CD14-positive monocyte (primary cell): Measurements from ENCODE around the gene NPIPA3. TPM values are rescaled to one million over a fixed set of nuclear protein-coding genes. Genes with fewer than 3 reads are reported as not detected.

ENCODE experiments used
- DNase-seq, 3 donors: peaks; one replicate each; pipeline ENCODE4 v3.0.0-alpha.2; 2011 to 2022
- H2AFZ ChIP-seq: 2 replicates; pipeline ENCODE4 v1.6.0; 2012; ENCODE audit warnings: mild to moderate bottlenecking, low read depth, low read length, inconsistent platforms; ENCODE audit not compliant: insufficient read depth, poor library complexity, severe bottlenecking
- H3K27ac ChIP-seq, 2 donors: 1 replicate in 1 of 2; 2 replicates in 1 of 2; pipeline ENCODE4 v1.5.1; 2012 to 2013; ENCODE audit warnings: low read length in 2 of 2, control low read depth in 1 of 2, inconsistent platforms in 1 of 2, low read depth in 1 of 2, mild to moderate bottlenecking in 1 of 2
- H3K27me3 ChIP-seq, 2 donors: one replicate each; pipeline versions ENCODE4 v1.6.0 to v1.6.1; 2011 to 2013; ENCODE audit warnings: low read length in 2 of 2; ENCODE audit not compliant: control insufficient read depth in 2 of 2, insufficient read depth in 2 of 2
- H3K36me3 ChIP-seq, 2 donors: replicated peaks in 1 of 2; 1 replicate in 1 of 2; 2 replicates in 1 of 2; pipeline versions ENCODE4 v1.5.1 to v1.6.1; 2012 to 2013; ENCODE audit warnings: low read length in 2 of 2, control low read depth in 1 of 2, inconsistent platforms in 1 of 2, mild to moderate bottlenecking in 1 of 2; ENCODE audit not compliant: insufficient read depth in 2 of 2, control insufficient read depth in 1 of 2
- H3K4me1 ChIP-seq, 2 donors: 1 replicate in 1 of 2; 2 replicates in 1 of 2; pipeline versions ENCODE4 v1.5.1 to v1.6.1; 2012 to 2013; ENCODE audit warnings: low read length in 2 of 2, control low read depth in 1 of 2, inconsistent platforms in 1 of 2, mild to moderate bottlenecking in 1 of 2, moderate library complexity in 1 of 2; ENCODE audit not compliant: insufficient read depth in 2 of 2, control insufficient read depth in 1 of 2
- H3K4me2 ChIP-seq: replicated peaks from 2 replicates; pipeline ENCODE3; 2012; ENCODE audit warnings: low read length, moderate library complexity, mild to moderate bottlenecking; ENCODE audit not compliant: poor library complexity, severe bottlenecking; ENCODE audit errors: extremely low read depth
- H3K4me3 ChIP-seq, 3 experiments: fragments of 200-600 bp in 1 of 3; sonication (generic) in 1 of 3; replicated peaks in 1 of 3; 1 replicate in 2 of 3; 2 replicates in 1 of 3; pipeline ENCODE4 v1.5.1; 2011 to 2013; ENCODE audit warnings: low read length in 3 of 3, mild to moderate bottlenecking in 3 of 3, control low read depth in 2 of 3, low read depth in 2 of 3, inconsistent platforms in 1 of 3, moderate library complexity in 1 of 3
- H3K79me2 ChIP-seq: 2 replicates; pipeline ENCODE4 v1.6.0; 2012; ENCODE audit warnings: mild to moderate bottlenecking, control low read depth, inconsistent platforms, low read length, moderate library complexity; ENCODE audit not compliant: insufficient read depth
- H3K9ac ChIP-seq: 2 replicates; pipeline ENCODE4 v1.6.0; 2017; ENCODE audit warnings: low read length, mild to moderate bottlenecking; ENCODE audit not compliant: insufficient read depth, poor library complexity, severe bottlenecking
- H3K9me3 ChIP-seq, 2 donors: replicated peaks in 1 of 2; 1 replicate in 1 of 2; 2 replicates in 1 of 2; pipeline versions ENCODE4 v1.5.1 to v1.6.1; 2012 to 2013; ENCODE audit warnings: low read length in 2 of 2, control low read depth in 1 of 2; ENCODE audit not compliant: control insufficient read depth in 1 of 2, insufficient read depth in 1 of 2
- H4K20me1 ChIP-seq: 2 replicates; pipeline ENCODE4 v1.6.0; 2012; ENCODE audit warnings: mild to moderate bottlenecking, low read length, control low read depth, moderate library complexity; ENCODE audit not compliant: insufficient read depth
- H3K27ac Mint-ChIP-seq, 7 donors: one replicate each; pipeline ENCODE4 v1.8.0; 2020; ENCODE audit warnings: mild to moderate bottlenecking in 7 of 7, mixed read lengths in 7 of 7, moderate library complexity in 6 of 7, inconsistent platforms in 2 of 7
- H3K27me3 Mint-ChIP-seq, 3 donors: one replicate each; pipeline ENCODE4 v1.8.0; 2021 to 2022; ENCODE audit warnings: low read depth in 3 of 3, mild to moderate bottlenecking in 3 of 3, mixed read lengths in 3 of 3, moderate library complexity in 3 of 3, inconsistent platforms in 1 of 3
- H3K36me3 Mint-ChIP-seq, 2 donors: one replicate each; pipeline ENCODE4 v1.8.0; 2020; ENCODE audit warnings: mixed read lengths in 2 of 2, inconsistent platforms in 1 of 2, mild to moderate bottlenecking in 1 of 2
- H3K4me1 Mint-ChIP-seq: one replicate; pipeline ENCODE4 v1.8.0; 2020; ENCODE audit warnings: mild to moderate bottlenecking, mixed read lengths
- H3K4me3 Mint-ChIP-seq, 2 donors: one replicate each; pipeline ENCODE4 v1.8.0; 2020; ENCODE audit warnings: mild to moderate bottlenecking in 2 of 2, mixed read lengths in 2 of 2, moderate library complexity in 1 of 2
- H3K9me3 Mint-ChIP-seq, 7 donors: one replicate each; pipeline ENCODE4 v1.8.0; 2020 to 2022; ENCODE audit warnings: mixed read lengths in 7 of 7, mild to moderate bottlenecking in 6 of 7, moderate library complexity in 6 of 7, inconsistent platforms in 2 of 7
- CTCF ChIP-seq: fragments of 200-600 bp; IDR thresholded peaks from one replicate; pipeline ENCODE4 v1.8.0; 2022; ENCODE audit warnings: antibody characterized with exemption, mild to moderate bottlenecking
- WGBS: methylation state at CpG from one replicate; pipeline ENCODE4 v1.1.5; 2013; ENCODE audit warnings: missing lambda C conversion rate; ENCODE audit not compliant: insufficient coverage; 5-methylcytosine and 5-hydroxymethylcytosine counted together
- intact Hi-C, 2 donors: fragments of 100-400 bp; cut with micrococcal nuclease; formaldehyde crosslinking; loops; one replicate each; pipeline versions ENCODE4 v1.15.0 to v1.15.1; 2023
- polyA plus RNA-seq, 3 donors: library from polyadenylated mRNA; depleted of rRNA in 1 of 3; unstranded in 2 of 3; stranded (reverse) in 1 of 3; fragments of 300-500 nt in 2 of 3; fragments of >200 nt in 1 of 3; fragmentation: Illumina TruSeq in 2 of 3; gene quantifications; 1 replicate in 2 of 3; 2 replicates in 1 of 3; pipeline ENCODE4 v1.2.3, GENCODE V29; 2012 to 2021

NPIPA3 gene
- polyA plus RNA-seq, 3 donors = 1.4 TPM; not detected in 2

- Histone ChIP-seq H3K27me3 (no peaks in the 10 kb centered on the region), H3K79me2 (no peaks in the 10 kb centered on the region), H3K9ac (no peak overlapping the region), H3K36me3 (no peaks in the 10 kb centered on the region), H3K27ac (no peak overlapping the region), H4K20me1 (no peaks in the 10 kb centered on the region), H3K4me1 (no peaks in the 10 kb centered on the region), H3K4me2 (no peak overlapping the region), H3K4me3 (no peak overlapping the region), H2AFZ (no peak overlapping the region), H3K9me3 (no peaks in the 10 kb centered on the region)
- intact Hi-C loops = no loop called here
- no peak for DNase-seq
- peaks cover 0 to 5% (median 0%) of the 10 kb centered on the region in 7 donors for H3K9me3 Mint-ChIP-seq
- no peaks in the 10 kb centered on the region for H3K36me3 Mint-ChIP-seq
- no CpG with 5 or more reads among the region's 3 CpGs for WGBS
- no peak overlapping the region for H3K27ac Mint-ChIP-seq
- no peak for TF ChIP-seq CTCF
- H3K27me3 Mint-ChIP-seq = peaks cover 2 to 4% (median 3%) of the 10 kb centered on the region in 3 donors
- H3K4me3 Mint-ChIP-seq = no peak overlapping the region
- H3K4me1 Mint-ChIP-seq = no peaks in the 10 kb centered on the region
Observed at GRCh38 chr16:14676633-14677032, 26.6 kb upstream of the NPIPA3 start.

GRCh38 chr16:14677627-14678026, 25.6 kb upstream of the NPIPA3 start:
- Mint-ChIP-seq H3K9me3 (peaks cover 0 to 5% (median 0%) of the 10 kb centered on the region in 7 donors), H3K4me1 (no peaks in the 10 kb centered on the region)

More at GRCh38 chr16:14677627-14678026, 25.6 kb upstream of the NPIPA3 start:
- intact Hi-C loops = no loop called here
- Histone ChIP-seq H4K20me1 (no peaks in the 10 kb centered on the region), H3K4me3 (no peak overlapping the region), H3K79me2 (no peaks in the 10 kb centered on the region), H3K9me3 (no peaks in the 10 kb centered on the region), H3K4me2 (no peak overlapping the region), H3K27ac (no peak overlapping the region), H3K9ac (no peak overlapping the region), H2AFZ (no peak overlapping the region), H3K27me3 (no peaks in the 10 kb centered on the region), H3K36me3 (no peaks in the 10 kb centered on the region), H3K4me1 (no peaks in the 10 kb centered on the region)
- no peak for DNase-seq
- 100% methylated on average over 2 of the region's 5 CpGs for WGBS
- Mint-ChIP-seq H3K27ac (no peak overlapping the region), H3K27me3 (peaks cover 2 to 4% (median 3%) of the 10 kb centered on the region in 3 donors), H3K36me3 (no peaks in the 10 kb centered on the region), H3K4me3 (no peak overlapping the region)
- no peak for TF ChIP-seq CTCF
